ENCODE measurements around the gene BRD4. TPM values are rescaled to one million over a fixed set of nuclear protein-coding genes. Genes with fewer than 3 reads are reported as not detected.
A peak's percentile ranks its signal among the peaks of the same experiment; 100 is the strongest.

BRD4 gene
- total RNA-seq, 1 experiment from 2014 or later = 20.3 TPM

- no peak for DNase-seq (ENCODE audit: low spot score)
Measured at GRCh38 chr19:15249528-15249874, 82.8 kb downstream of the BRD4 start.

- peak; percentile 51 for DNase-seq (ENCODE audit: low spot score)
Measured at GRCh38 chr19:15248648-15249527, 83.5 kb downstream of the BRD4 start.

- DNase-seq (ENCODE audit: low spot score) = no peak
Measured at GRCh38 chr19:15248106-15248505, 84.2 kb downstream of the BRD4 start.

- DNase-seq (ENCODE audit: low spot score) = no peak
Measured at GRCh38 chr19:15247107-15248014, 85.0 kb downstream of the BRD4 start.

DNA sequence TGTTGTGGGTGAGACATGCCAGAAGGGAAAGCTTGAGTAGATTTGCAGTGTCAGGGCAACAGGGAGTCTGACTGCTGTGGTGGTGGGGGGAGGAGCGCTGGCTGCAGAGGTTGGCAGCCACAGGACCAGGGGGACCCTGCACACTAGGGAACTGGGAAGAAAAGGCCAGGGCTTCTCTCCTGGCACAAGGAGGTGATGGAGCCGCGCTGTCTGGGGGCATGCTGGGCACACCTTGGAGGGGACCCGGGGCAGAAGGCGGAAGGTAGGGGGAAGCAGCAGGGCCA lies 86.2 kb downstream of the BRD4 start:
- DNase-seq (ENCODE audit: low spot score) = no peak

GRCh38 chr19:15245370-15246197 lies 86.8 kb downstream of the BRD4 start:
- DNase-seq (ENCODE audit: low spot score) = no peak

GRCh38 chr19:15244808-15245207 lies 87.5 kb downstream of the BRD4 start:
- DNase-seq (ENCODE audit: low spot score) = no peak

GRCh38 chr19:15244106-15244803 lies 88.1 kb downstream of the BRD4 start:
- DNase-seq (ENCODE audit: low spot score) = no peak

DNA sequence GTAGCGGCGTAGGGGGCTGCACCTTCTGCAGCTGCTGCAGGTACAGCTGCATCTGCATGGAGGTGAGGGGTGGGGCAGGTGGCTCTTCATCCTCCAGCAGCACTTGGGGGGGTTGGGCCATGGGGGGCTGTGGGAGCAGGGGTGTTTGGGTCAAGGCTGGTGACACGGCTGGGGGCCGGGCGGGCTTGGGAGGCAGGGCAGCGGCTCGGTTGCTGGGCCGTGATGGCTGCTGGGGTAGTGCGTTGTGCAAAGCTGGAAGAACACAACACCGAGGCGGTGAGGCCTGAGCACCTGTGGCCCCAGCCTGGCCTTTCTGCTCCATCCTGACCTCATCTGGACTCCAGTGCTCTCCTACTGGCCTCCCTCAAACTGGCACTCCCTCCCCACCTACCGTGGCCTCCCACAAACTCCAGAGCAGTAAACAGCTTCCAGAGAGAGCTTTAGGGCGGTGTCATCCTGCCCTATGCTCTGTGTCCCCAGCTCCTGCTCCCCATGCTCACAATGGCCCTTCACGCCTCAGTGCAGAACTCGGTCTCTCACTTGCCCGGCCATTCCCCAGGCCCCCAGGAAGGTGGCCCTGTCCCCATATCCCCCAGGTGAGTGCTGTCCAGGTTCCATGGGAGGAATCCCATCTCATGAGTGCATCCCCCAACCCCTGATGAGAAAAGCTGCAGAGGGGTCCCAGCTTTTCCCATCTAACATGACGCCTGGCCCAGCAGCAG lies 88.9 kb downstream of the BRD4 start:
- no peak for DNase-seq (ENCODE audit: low spot score)

DNA sequence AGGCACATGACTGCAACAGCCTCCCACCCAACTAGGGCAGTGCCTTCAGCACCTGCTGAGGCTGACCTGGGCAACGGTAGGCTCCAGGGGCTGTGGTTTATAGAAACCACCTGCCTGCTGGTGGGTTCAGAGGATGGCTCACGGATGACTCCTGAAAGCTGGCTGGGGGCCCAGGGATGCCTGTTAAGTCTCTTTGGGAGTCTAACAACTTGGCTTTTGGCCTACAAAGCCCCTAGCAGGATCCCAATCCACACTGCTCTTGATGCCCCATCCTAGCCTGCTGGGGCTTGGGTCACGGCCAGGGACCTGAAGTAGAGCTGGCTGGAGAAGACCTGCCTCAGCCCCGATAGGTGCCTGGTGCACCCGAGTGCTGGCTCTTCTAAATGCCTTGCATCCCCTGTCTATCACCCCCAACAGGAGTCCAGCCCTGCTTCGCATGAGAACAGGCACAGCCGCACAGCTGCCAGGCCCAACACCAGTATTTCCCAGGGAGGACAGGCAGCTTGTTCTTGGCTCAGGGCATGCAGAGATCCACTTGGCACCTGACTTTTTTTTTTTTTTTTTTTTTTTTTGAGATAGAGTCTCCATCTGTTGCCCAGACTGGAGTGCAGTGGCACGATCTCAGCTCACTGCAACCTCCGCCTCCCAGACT lies 91.0 kb downstream of the BRD4 start:
- DNase-seq (ENCODE audit: low spot score) = no peak

DNA sequence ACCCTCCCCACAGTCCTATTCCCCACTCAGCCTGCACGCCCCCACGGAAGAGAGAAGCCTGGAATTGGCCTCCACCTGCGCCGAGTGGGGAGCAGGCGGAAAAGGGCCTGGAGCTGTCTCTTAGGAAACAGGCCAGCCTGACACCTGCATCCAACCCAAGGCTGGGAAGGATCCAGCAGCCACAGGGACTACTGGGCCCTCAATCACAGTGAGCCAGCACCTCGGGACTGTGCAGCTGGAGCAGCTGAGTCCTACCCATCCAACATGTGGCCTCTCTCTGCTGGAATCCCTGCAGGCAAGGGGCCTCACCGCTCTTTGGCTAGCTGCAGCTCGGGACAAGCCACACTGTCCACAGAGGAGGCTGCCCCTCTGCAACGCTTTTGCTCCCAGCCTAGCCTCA lies 91.8 kb downstream of the BRD4 start:
- DNase-seq (ENCODE audit: low spot score) = no peak

DNA sequence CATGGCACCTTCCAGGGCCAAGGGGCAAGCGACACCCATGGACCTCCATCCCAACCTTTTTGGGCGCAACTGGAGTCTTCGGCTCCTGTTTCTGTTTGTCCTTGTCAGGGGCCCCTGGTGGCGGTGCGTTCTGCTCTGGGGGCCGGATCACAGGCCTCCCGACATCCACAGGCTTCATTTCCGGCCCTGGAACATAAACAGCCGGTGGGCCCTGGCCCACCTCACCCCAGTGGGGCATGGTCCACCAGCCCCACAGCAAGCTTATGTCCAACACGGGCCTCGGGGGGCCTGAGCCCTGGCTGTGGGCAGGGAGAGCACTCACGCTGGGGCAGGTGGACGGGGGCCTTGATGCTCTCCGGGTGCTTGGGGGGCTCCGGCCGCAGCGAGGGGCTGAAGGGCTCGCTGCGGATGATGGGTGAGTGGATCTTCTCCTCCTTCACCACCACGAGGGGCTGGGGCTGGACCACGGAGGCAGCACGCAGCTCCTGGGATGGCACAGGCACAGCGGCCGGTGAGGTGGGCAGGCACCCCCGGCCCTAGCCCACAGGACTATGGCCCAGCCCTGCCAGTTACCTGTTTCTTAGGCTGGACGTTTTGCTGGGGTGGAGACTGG lies 92.9 kb downstream of the BRD4 start:
- DNase-seq (ENCODE audit: low spot score) = no peak

DNA sequence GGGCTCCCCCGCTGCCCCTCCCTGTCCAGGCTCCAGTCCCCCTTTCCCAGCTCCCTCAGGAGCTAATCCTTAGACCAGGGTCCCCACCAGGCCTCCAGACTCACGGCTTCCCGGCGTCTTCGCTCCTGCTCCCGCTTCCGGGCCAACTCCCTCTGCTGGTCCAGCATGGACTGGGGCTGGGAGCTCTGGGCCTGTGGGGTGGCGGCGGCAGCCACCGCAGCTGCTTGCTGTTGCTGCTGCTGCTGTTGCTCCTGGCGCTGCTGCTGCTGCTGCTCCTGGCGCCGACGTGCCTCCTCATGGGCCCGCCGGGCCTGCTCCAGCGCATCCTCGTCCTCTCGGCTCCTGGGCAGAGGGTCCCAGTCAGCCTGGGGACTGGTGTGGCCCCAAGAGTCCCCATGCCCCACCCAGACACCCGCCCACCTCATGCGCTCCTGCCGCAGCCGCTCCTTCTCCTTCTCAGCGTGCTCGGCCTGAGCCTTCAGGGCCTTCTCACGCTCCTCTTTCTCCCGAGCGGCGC lies 93.6 kb downstream of the BRD4 start:
- DNase-seq (ENCODE audit: low spot score) = no peak

DNA sequence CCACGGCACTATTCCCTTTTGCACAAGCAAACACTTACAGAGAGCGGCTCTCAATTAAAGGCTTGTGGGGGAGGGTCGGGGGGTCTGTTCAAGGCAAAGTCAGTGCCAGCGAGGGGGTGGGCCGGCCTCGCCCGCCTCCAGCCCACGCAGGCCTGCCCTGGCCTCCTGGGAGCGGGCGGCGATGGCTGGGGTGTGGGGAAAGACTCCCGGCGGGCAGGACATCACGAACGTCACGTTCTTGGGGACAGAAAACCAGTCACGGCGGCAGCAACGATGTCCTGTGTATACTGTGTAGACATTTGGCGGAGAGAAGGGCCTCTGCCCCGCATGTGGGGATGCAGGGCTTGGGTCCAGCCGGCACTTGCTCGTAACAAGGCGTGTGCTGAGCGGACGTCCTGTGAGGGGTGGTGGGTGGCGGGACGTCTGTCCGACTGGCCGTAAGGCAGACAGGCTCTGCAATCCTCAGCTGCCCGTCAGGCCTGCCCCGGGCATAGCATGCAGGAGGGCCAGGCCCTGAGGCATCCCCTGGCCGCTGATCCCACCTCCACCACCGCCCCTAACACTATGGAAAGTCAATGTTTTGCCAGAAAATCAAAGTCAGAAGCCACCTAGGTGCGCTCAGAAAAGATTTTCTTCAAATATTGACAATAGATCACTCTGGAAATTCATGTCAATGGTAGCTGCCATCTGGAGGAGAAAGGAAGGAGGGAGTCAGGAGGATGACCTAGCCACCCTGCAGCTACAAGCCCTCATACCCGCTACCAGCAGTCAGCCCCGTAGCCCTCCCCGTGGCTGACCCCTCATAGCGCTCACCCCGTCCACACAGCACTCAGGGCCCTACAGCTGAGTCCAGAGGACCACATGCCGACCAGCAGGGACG lies 94.3 kb downstream of the BRD4 start:
- DNase-seq (ENCODE audit: low spot score) = no peak

DNA sequence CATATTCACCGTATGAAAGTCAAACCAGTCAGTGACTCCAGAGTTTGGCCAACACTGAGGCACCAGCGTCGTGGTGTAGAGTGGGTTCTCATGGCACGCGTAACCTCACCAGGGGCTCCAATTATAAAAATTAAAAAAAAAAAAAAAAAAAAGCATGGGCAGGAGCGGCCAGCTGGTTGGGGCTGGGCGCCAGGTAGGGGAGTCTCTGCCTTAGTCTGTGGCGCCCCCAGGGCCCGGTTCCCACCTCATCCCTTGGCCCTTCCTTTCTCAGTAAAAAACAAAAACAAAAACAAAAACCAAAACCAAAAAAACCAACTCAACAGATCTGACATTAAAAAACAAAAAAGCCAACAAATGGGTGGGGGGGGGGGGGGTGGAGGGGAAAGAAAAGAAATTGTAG lies 95.5 kb downstream of the BRD4 start:
- no peak for DNase-seq (ENCODE audit: low spot score)

DNA sequence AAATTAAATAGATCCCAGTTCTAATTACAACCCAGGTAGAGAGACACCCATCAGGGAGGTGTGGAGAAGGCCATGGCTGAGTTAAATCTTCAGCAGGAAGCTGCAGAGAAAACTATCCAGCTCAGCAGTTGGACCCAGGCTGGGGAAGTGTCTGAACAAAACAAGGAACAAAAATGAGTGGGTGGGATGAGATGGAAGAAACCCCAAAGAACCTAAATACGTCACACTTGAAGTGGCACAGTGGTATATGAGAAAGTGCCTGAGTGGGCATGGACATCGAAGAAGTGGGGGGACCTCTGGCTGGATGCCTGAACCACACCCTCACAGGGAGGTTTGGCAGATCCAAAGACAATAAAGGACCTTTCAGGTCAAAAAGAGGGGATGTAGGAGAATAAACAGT lies 96.6 kb downstream of the BRD4 start:
- no peak for DNase-seq (ENCODE audit: low spot score)

GRCh38 chr19:15234431-15235130 lies 97.8 kb downstream of the BRD4 start:
- DNase-seq (ENCODE audit: low spot score) = no peak

GRCh38 chr19:15231271-15231670 lies 101.1 kb downstream of the BRD4 start:
- DNase-seq (ENCODE audit: low spot score) = no peak

Measured in HT-29 (cell line).